Testis (tissue), 3 donors: ENCODE results near the gene DLG2. TPM values are rescaled to one million over a fixed set of nuclear protein-coding genes. Genes with fewer than 3 reads are reported as not detected.

Experiments used
- DNase-seq: peaks from one replicate; pipeline ENCODE4 v3.0.0-alpha.2; 2019
- H3K27ac ChIP-seq, 2 donors: fragments of 200-600 bp; sonication (generic); one replicate each; pipeline ENCODE4 v1.5.1; 2019
- H3K27me3 ChIP-seq: fragments of 200-600 bp; sonication (generic); one replicate; pipeline ENCODE4 v1.5.1; 2019
- H3K36me3 ChIP-seq: fragments of 200-600 bp; sonication (generic); one replicate; pipeline ENCODE4 v1.5.1; 2017; ENCODE audit warnings: low read depth; ENCODE audit errors: missing control alignments
- H3K4me1 ChIP-seq: fragments of 200-600 bp; sonication (generic); one replicate; pipeline ENCODE4 v1.5.1; 2019
- H3K4me3 ChIP-seq, 2 donors: fragments of 200-600 bp; sonication (generic); one replicate each; pipeline ENCODE4 v1.5.1; 2017 to 2019
- H3K9me3 ChIP-seq: fragments of 200-600 bp; sonication (generic); one replicate; pipeline ENCODE4 v1.5.1; 2017
- CTCF ChIP-seq, 3 experiments: fragments of 450-650 bp in 2 of 3; fragments of 200-600 bp in 1 of 3; sonication (generic) in 1 of 3; IDR thresholded peaks; one replicate each; pipeline ENCODE4 v1.5.1; 2016 to 2019; ENCODE audit warnings: antibody characterized with exemption in 3 of 3, mild to moderate bottlenecking in 2 of 3, moderate library complexity in 1 of 3
- POLR2A ChIP-seq: fragments of 450-650 bp; IDR thresholded peaks from one replicate; pipeline ENCODE4 v1.6.1; 2017; ENCODE audit warnings: antibody characterized with exemption, mild to moderate bottlenecking, moderate library complexity
- WGBS, 2 donors: methylation state at CpG; one replicate each; pipeline ENCODE4 v1.1.5; 2018; 5-methylcytosine and 5-hydroxymethylcytosine counted together
- intact Hi-C: fragments of 100-400 bp; cut with DNase I; formaldehyde crosslinking; loops from one replicate; pipeline ENCODE4 v1.15.1; 2023; ENCODE audit warnings: low total_unique reads
- polyA plus RNA-seq: library from polyadenylated mRNA; stranded (reverse); fragments of 350-450 nt; fragmentation: Illumina TruSeq; extraction: RNeasy Lipid Tissue Mini Kit (QIAGEN cat#74804); gene quantifications from one replicate; pipeline ENCODE4 v1.2.3, GENCODE V29; 2014; ENCODE audit warnings: low read depth, low replicate concordance; ENCODE audit not compliant: insufficient read depth
- total RNA-seq, 2 donors: library from RNA; depleted of rRNA; stranded (reverse); fragments of >200 nt; gene quantifications; one replicate each; pipeline ENCODE4 v1.2.3, GENCODE V29; 2016

Gene DLG2
- total and polyA plus RNA-seq, 3 donors from 2014 or later = 13.8 to 23.0 (median 14.1) TPM

- no peak overlapping the region for H3K4me3 ChIP-seq
- H3K9me3 ChIP-seq = no peaks in the 10 kb centered on the region
- intact Hi-C loops = no loop called here
- TF ChIP-seq CTCF (IDR thresholded peaks at IDR 0.05) (no peak), POLR2A (no peak)
- H3K4me1 ChIP-seq = no peaks in the 10 kb centered on the region
- H3K36me3 ChIP-seq = no peaks in the 10 kb centered on the region
- WGBS, 2 donors = 65 to 69% methylated on average over 2 of the region's 2 CpGs
- no peak for DNase-seq
- H3K27ac ChIP-seq = no peak overlapping the region
- no peaks in the 10 kb centered on the region for H3K27me3 ChIP-seq
Measured at GRCh38 chr11:84021291-84021690, 1605.9 kb downstream of the DLG2 start.

- Histone ChIP-seq H3K36me3 (no peaks in the 10 kb centered on the region), H3K4me3 (no peak overlapping the region), H3K4me1 (no peaks in the 10 kb centered on the region), H3K27ac (no peak overlapping the region), H3K9me3 (no peaks in the 10 kb centered on the region), H3K27me3 (no peaks in the 10 kb centered on the region)
- 72 to 94% methylated on average over 5 of the region's 5 CpGs for WGBS, 2 donors
- no peak for DNase-seq
- intact Hi-C loops = no loop called here
- TF ChIP-seq CTCF (IDR thresholded peaks at IDR 0.05) (no peak), POLR2A (no peak)
Measured at GRCh38 chr11:84019571-84020194, 1607.5 kb downstream of the DLG2 start.

- H3K27ac ChIP-seq = no peak overlapping the region
- H3K36me3 ChIP-seq = no peaks in the 10 kb centered on the region
- 96 to 97% methylated on average over 3 of the region's 3 CpGs for WGBS, 2 donors
- intact Hi-C loops = no loop called here
- no peak for DNase-seq
- H3K9me3 ChIP-seq = no peaks in the 10 kb centered on the region
- H3K4me3 ChIP-seq = no peak overlapping the region
- H3K4me1 ChIP-seq = peaks cover 2% of the 10 kb centered on the region
- no peak for TF ChIP-seq POLR2A
- TF ChIP-seq CTCF (IDR thresholded peaks at IDR 0.05) = no peak
- no peaks in the 10 kb centered on the region for H3K27me3 ChIP-seq
Measured at GRCh38 chr11:84014539-84014938, 1612.6 kb downstream of the DLG2 start.

GRCh38 chr11:84012171-84012826, 1614.8 kb downstream of the DLG2 start:
- Histone ChIP-seq H3K9me3 (no peaks in the 10 kb centered on the region), H3K4me3 (no peak overlapping the region), H3K27ac (no peak overlapping the region), H3K36me3 (no peaks in the 10 kb centered on the region), H3K27me3 (no peaks in the 10 kb centered on the region), H3K4me1 (peaks cover 2% of the 10 kb centered on the region)
- TF ChIP-seq CTCF (IDR thresholded peaks at IDR 0.05) = no peak
- no peak for TF ChIP-seq POLR2A
- WGBS, 2 donors = 52 to 55% methylated on average over 4 of the region's 4 CpGs
- intact Hi-C loops = no loop called here
- no peak for DNase-seq

- TF ChIP-seq CTCF (IDR thresholded peaks at IDR 0.05) = no peak
- no peak for TF ChIP-seq POLR2A
- no peak overlapping the region for H3K4me3 ChIP-seq
- intact Hi-C loops = no loop called here
- DNase-seq = no peak
- no peaks in the 10 kb centered on the region for H3K36me3 ChIP-seq
- no peaks in the 10 kb centered on the region for H3K4me1 ChIP-seq
- no peak overlapping the region for H3K27ac ChIP-seq
- no peaks in the 10 kb centered on the region for H3K9me3 ChIP-seq
- H3K27me3 ChIP-seq = no peaks in the 10 kb centered on the region
Measured at GRCh38 chr11:84003181-84003580, 1624.0 kb downstream of the DLG2 start.
